ENCODE measurements around the gene COX7B2. TPM values are rescaled to one million over a fixed set of nuclear protein-coding genes. Genes with fewer than 3 reads are reported as not detected.

Gene COX7B2
- polyA plus RNA-seq, 3 donors = not detected

DNA sequence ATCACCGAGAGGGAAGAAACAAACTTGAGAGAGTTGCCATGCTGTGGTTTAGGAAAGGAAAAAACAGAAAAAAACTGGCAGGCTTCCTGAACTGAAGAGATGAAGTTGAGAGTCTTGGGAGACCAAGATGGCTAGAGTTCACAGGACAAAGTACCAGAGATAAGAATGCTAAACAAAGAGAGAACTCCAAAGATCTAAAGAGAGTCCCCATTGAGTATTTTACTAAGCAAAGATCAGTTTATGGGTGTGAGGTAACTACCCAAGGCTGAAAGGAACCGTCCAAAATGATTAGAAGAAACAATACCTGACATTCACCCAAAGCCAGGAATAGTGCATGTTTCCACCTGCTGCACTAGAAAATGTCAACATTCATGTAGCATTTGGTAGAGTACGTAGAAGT lies 21.8 kb upstream of the COX7B2 start:
- Mint-ChIP-seq H3K9me3 (no peaks in the 10 kb centered on the region), H3K4me3 (no peak overlapping the region), H3K27me3 (ENCODE audit: low read depth in 3 of 3) (peaks cover 7 to 20% (median 15%) of the 10 kb centered on the region in 3 donors), H3K4me1 (no peaks in the 10 kb centered on the region), H3K27ac (peak overlapping the region in 1 of 7 donors; percentile 32), H3K36me3 (no peaks in the 10 kb centered on the region)
- Histone ChIP-seq H3K4me2 (replicated peaks; ENCODE audit: extremely low read depth, low read length, poor library complexity, severe bottlenecking) (no peak overlapping the region), H3K9ac (ENCODE audit: insufficient read depth, low read length, poor library complexity, severe bottlenecking) (no peak overlapping the region), H3K4me1 (ENCODE audit: control insufficient read depth in 1 of 2, insufficient read depth in 2 of 2, low read length in 2 of 2) (no peaks in the 10 kb centered on the region), H3K4me3 (replicated peaks in 1 of 3; ENCODE audit: low read depth in 2 of 3, low read length in 3 of 3) (no peak overlapping the region), H2AFZ (ENCODE audit: insufficient read depth, low read depth, low read length, poor library complexity, severe bottlenecking) (no peak overlapping the region), H3K9me3 (replicated peaks in 1 of 2; ENCODE audit: control insufficient read depth in 1 of 2, insufficient read depth in 1 of 2, low read length in 2 of 2) (no peaks in the 10 kb centered on the region), H3K79me2 (ENCODE audit: insufficient read depth, low read length) (no peaks in the 10 kb centered on the region), H3K27ac (ENCODE audit: low read depth in 1 of 2, low read length in 2 of 2) (no peak overlapping the region), H3K36me3 (replicated peaks in 1 of 2; ENCODE audit: control insufficient read depth in 1 of 2, insufficient read depth in 2 of 2, low read length in 2 of 2) (no peaks in the 10 kb centered on the region), H3K27me3 (ENCODE audit: control insufficient read depth in 2 of 2, insufficient read depth in 2 of 2, low read length in 2 of 2) (peaks cover 0 to 6% of the 10 kb centered on the region in 2 donors), H4K20me1 (ENCODE audit: insufficient read depth, low read length) (no peaks in the 10 kb centered on the region)
- no CpG with 5 or more reads among the region's 3 CpGs for WGBS (ENCODE audit: insufficient coverage)
- TF ChIP-seq, protein P1, sequence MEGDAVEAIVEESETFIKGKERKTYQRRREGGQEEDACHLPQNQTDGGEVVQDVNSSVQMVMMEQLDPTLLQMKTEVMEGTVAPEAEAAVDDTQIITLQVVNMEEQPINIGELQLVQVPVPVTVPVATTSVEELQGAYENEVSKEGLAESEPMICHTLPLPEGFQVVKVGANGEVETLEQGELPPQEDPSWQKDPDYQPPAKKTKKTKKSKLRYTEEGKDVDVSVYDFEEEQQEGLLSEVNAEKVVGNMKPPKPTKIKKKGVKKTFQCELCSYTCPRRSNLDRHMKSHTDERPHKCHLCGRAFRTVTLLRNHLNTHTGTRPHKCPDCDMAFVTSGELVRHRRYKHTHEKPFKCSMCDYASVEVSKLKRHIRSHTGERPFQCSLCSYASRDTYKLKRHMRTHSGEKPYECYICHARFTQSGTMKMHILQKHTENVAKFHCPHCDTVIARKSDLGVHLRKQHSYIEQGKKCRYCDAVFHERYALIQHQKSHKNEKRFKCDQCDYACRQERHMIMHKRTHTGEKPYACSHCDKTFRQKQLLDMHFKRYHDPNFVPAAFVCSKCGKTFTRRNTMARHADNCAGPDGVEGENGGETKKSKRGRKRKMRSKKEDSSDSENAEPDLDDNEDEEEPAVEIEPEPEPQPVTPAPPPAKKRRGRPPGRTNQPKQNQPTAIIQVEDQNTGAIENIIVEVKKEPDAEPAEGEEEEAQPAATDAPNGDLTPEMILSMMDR (IDR thresholded peaks at IDR 0.05) = no peak
- DNase-seq = no peak
- intact Hi-C loops (cut with micrococcal nuclease) = loop anchor here in 1 of 2 donors (10.0 kb wide), 1 partner anchor 454 kb away; no protein-coding TSS in a partner anchor

DNA sequence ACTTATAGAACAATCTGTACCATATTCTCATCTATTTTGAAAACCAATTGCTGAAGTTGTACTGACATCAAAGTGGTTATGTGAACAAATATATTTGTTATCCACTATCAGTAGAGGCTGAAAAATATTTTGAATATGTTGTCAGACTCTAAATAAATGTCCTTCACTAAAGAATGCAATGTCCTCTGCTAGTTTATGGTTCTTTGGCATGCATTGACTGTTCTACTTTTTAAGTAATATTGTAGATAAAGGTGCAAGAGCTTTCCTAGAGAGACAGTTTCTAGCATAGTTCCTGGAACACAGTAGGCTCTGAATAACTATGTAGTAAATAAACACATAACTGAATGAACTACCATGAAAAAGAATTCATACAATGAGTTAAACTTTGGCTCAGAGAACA lies 18.2 kb upstream of the COX7B2 start:
- Histone ChIP-seq H4K20me1 (ENCODE audit: insufficient read depth, low read length) (no peaks in the 10 kb centered on the region), H3K9me3 (replicated peaks in 1 of 2; ENCODE audit: control insufficient read depth in 1 of 2, insufficient read depth in 1 of 2, low read length in 2 of 2) (no peaks in the 10 kb centered on the region), H3K36me3 (replicated peaks in 1 of 2; ENCODE audit: control insufficient read depth in 1 of 2, insufficient read depth in 2 of 2, low read length in 2 of 2) (no peaks in the 10 kb centered on the region), H3K4me2 (replicated peaks; ENCODE audit: extremely low read depth, low read length, poor library complexity, severe bottlenecking) (no peak overlapping the region), H3K9ac (ENCODE audit: insufficient read depth, low read length, poor library complexity, severe bottlenecking) (no peak overlapping the region), H3K4me3 (replicated peaks in 1 of 3; ENCODE audit: low read depth in 2 of 3, low read length in 3 of 3) (no peak overlapping the region), H2AFZ (ENCODE audit: insufficient read depth, low read depth, low read length, poor library complexity, severe bottlenecking) (no peak overlapping the region), H3K4me1 (ENCODE audit: control insufficient read depth in 1 of 2, insufficient read depth in 2 of 2, low read length in 2 of 2) (no peaks in the 10 kb centered on the region), H3K27ac (ENCODE audit: low read depth in 1 of 2, low read length in 2 of 2) (no peak overlapping the region), H3K27me3 (ENCODE audit: control insufficient read depth in 2 of 2, insufficient read depth in 2 of 2, low read length in 2 of 2) (peaks cover 0 to 2% of the 10 kb centered on the region in 2 donors), H3K79me2 (ENCODE audit: insufficient read depth, low read length) (no peaks in the 10 kb centered on the region)
- Mint-ChIP-seq H3K36me3 (no peaks in the 10 kb centered on the region), H3K27me3 (ENCODE audit: low read depth in 3 of 3) (peaks cover 12 to 20% (median 16%) of the 10 kb centered on the region in 3 donors), H3K27ac (no peak overlapping the region), H3K4me1 (no peaks in the 10 kb centered on the region), H3K9me3 (no peaks in the 10 kb centered on the region), H3K4me3 (no peak overlapping the region)
- intact Hi-C loops (cut with micrococcal nuclease) = no loop called here
- DNase-seq = no peak
- TF ChIP-seq, protein P1 (IDR thresholded peaks at IDR 0.05) = no peak

Measured in CD14-positive monocyte (primary cell).